Measurements from ENCODE around the gene GFI1.
"Not testable (repeated sequence)": the region's sequence is repeated elsewhere in the genome, so short reads cannot be mapped to it uniquely, and the experiment has no call there.

Gene GFI1

GRCh38 chr1:92441316-92441696 is 45.4 kb downstream of the GFI1 start:
- no peak for TF ChIP-seq ZFX (IDR thresholded peaks at IDR 0.05)
- TF ChIP-seq CTCF (conservative IDR thresholded peaks at IDR 0.05) = no peak
- no peak overlapping the region for H3K27ac ChIP-seq

DNA sequence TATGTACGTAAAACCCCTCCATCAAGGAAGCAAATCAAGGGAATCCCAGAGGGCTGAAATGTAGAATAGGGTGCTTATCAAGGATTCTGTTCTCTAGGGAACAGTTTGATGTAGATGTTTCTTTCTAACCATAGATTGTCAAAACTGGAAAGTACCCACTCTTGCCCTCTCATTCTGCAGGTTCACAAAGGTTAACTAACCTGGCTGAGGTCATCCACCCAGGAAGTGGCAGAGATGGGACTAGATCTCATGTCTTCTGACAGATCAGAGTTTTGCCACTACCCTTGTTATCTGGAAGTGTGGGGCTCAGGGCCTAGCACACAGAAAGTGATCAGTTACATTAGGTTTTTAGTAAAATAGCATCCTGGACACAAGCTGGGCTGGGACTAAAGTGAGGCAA is 47.4 kb downstream of the GFI1 start:
- TF ChIP-seq CTCF (conservative IDR thresholded peaks at IDR 0.05) = no peak
- TF ChIP-seq ZFX (IDR thresholded peaks at IDR 0.05) = no peak
- no peak overlapping the region for H3K27ac ChIP-seq

DNA sequence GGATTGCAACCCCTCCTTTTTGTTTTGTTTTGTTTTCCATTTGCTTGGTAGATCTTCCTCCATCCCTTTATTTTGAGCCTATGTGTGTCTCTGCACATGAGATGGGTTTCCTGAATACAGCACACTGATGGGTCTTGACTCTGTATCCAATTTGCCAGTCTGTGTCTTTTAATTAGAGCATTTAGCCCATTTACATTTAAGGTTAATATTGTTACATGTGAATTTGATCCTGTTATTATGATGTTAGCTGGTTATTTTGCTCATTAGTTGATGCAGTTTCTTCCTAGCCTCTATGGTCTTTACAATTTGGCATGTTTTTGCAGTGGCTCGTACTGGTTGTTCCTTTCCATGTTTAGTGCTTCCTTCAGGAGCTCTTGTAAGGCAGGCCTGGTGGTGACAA is 52.2 kb downstream of the GFI1 start:
- not testable (repeated sequence) for H3K27ac ChIP-seq

DNA sequence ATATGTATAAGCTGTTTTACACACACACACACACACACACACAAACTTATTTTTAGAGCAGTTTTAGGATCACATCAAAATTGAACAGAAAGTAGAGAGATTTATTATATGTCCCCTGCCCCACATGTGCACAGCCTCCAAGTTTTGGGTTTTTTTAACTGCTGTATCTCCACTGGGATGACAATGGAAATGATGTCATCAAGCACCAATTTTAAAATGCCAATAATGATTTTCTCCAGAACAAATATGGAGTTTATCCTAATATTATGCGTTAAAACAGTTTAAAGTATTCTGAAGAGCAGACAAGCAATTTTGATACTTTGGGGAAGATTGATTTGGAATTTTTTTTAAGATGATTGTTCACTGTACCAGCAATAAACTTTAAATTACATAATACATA is 56.7 kb downstream of the GFI1 start:
- no peak for TF ChIP-seq ZFX (IDR thresholded peaks at IDR 0.05)
- H3K27ac ChIP-seq = no peak overlapping the region

DNA sequence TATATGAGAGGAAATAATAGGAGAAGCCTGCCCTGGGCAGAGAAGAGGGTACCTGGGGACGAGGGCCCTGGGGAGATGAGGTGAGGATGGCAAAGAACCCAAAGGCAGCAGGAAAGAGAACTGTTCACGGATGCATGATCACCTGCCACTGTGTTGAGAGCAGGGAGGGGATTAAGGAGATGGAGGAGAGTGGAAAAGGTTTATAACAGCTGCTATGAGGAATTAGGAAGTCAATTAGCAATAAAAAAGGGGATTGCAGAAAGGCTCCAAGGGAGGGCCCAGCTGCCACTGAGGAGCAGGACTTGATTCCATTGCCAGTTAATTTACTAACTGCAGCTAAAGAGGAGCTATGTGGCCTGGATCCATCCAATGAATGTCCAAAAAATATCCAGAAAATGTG is 61.1 kb downstream of the GFI1 start:
- H3K27ac ChIP-seq = no peak overlapping the region
- TF ChIP-seq CTCF (conservative IDR thresholded peaks at IDR 0.05) (no peak), ZFX (IDR thresholded peaks at IDR 0.05) (no peak)
